GM19328 (cell line): Measurements from ENCODE around the gene TGFBR1.

Experiments used
- ATAC-seq: cut with Tn5 transposase; IDR thresholded peaks from one replicate; pipeline ENCODE4 v1.9.1; 2021; ENCODE audit warnings: mild to moderate bottlenecking, moderate library complexity; ENCODE audit not compliant: unreplicated experiment

The TGFBR1 gene

DNA sequence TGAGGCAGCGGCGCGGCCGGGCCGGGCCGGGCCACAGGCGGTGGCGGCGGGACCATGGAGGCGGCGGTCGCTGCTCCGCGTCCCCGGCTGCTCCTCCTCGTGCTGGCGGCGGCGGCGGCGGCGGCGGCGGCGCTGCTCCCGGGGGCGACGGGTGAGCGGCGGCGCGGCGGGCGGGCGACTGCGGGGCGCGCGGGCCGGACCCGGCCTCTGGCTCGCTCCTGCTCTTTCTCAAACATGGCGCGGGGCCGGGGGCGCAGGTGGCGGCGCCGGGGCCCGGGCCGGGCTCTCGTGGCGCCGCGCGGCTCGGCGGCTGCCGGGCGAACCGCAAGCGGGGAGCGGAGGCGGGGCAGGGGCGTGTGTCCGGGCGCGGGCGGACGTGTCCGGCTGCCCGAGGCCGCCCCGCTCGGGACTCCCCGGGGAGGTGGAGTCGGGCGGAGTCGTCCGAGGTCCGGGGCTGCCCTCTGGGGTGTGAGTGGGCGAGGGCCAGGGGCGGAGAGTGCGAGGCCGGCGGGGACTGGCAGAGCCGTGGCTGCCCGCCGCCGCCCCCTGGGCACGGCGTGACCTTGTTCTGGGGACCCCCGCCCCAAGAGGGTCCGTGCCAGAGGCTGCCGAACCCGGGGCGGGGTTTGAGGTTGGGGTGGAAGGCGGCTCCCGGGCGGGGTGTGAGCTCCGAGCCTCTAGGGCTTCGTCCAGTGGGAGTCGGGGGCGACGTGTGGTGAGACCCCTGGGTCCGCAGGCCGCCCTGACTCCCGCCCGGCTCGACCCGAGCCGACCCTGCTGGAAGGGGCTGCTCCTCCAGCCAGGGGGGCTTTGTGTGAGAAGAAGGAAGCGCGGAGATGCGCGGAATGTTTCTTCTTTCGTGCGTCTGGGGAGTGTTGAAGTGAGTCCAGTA, 485 bp downstream of the TGFBR1 start:
- ATAC-seq: peak; percentile 40

- no peak for ATAC-seq
These were observed 1.1 kb downstream of the TGFBR1 start for GRCh38 chr9:99106044-99106375.

GRCh38 chr9:99107421-99107820, 2.5 kb downstream of the TGFBR1 start:
- ATAC-seq: no peak

- no peak for ATAC-seq
These were observed 3.2 kb downstream of the TGFBR1 start for GRCh38 chr9:99108131-99108530.

GRCh38 chr9:99109522-99109921, 4.6 kb downstream of the TGFBR1 start:
- ATAC-seq: no peak

DNA sequence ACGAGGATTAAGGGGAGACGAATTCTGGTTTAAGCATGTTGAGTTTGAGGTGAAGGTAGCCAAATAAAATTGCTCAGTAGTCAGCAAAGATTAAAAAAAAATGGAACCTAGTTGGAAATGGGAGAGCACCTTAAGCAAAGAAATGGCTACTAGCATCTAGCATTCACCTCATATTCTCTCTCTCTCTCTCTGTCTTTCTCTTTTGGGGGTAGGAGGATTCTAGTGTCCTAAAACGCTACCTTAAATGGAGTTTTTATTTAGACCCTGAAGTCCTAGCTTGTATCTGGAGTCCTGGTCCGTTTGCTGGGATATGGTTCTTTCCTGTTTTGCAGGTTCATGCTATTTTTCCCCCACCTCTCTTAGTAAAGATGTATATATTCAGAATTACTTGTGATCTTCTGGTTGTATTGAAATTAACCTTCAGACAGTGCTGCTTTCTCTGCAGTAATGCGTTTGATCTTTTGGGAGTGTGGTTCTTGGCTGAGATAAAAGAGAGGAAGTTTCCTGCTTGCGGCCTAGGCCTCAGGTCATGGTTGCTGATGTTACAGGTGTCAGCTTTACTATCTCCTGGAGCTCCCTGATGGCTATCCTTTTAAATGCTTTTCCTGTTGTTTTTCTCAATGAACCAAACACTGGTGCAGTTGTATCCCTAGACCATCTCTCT, 8.0 kb downstream of the TGFBR1 start:
- no peak for ATAC-seq

DNA sequence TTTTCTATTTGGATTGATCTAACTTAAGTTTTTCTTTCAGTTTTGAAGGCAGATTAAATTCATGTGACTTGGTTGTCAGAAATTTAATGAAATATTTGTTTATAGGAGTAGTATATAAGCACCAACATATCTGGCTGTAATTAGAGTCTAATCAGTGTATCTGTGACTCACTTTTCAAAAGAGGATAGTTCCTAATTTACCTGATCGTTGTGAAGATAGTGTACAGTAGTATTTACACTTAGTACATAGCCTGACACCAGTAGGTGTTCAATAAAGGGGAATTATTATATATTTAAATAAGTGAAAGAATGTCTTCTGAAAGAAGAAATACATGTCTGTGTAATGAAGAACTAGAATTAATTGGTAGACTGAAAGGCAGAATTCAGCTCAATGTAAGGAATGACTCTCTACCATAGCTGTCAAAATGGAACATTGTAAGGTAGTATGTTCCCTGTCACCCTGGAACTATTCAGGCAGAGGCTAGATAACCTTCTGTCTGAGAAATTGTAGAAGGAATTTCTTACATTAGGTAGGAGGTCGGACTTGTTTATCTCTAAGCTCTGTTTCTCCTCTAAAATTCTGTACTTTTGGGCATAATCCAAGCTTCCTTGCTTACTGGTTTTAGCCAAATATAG, 8.6 kb downstream of the TGFBR1 start:
- ATAC-seq: no peak

DNA sequence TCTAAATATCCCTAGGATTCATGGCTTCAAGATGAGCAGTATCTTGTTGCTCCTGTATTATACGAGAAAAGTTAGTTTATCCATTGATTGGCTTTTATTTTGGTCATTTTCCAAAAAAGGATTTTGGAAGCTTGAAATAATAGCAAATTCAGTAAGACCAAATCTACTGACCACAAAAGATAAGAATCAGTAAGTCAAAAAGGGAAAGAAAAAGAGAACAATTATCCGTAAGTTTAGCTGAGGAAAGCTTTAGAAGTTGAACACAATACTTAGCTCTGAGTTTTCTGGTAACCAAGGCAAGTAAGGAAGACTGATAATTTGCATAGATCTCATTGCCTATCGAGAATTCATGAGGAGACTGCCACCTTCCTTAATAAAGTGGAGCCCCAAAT, 9.1 kb downstream of the TGFBR1 start:
- ATAC-seq: no peak

GRCh38 chr9:99114846-99115500, 10.1 kb downstream of the TGFBR1 start:
- ATAC-seq: no peak

DNA sequence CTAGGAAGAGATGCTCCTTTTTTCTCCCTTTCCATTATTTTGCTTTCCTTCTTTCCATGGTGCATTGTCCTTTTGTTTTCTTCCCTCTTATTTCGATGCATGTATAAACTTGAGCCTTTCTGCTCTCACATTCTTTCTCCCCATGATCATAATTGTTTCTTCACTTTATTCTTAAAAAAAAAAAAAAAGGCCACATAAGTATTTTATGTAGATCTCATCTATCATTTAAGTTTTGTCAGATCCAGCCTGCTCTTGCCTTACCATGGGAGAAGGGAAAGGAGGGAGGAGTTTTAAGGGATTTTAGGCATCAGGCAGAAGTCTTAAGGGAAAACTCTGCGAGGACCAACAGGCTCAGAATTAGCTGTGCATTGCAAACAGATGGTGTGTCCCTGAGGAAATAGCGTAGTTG, 11.1 kb downstream of the TGFBR1 start:
- no peak for ATAC-seq

- ATAC-seq: peak; percentile 98
These were observed 14.0 kb downstream of the TGFBR1 start for GRCh38 chr9:99118782-99119466.

DNA sequence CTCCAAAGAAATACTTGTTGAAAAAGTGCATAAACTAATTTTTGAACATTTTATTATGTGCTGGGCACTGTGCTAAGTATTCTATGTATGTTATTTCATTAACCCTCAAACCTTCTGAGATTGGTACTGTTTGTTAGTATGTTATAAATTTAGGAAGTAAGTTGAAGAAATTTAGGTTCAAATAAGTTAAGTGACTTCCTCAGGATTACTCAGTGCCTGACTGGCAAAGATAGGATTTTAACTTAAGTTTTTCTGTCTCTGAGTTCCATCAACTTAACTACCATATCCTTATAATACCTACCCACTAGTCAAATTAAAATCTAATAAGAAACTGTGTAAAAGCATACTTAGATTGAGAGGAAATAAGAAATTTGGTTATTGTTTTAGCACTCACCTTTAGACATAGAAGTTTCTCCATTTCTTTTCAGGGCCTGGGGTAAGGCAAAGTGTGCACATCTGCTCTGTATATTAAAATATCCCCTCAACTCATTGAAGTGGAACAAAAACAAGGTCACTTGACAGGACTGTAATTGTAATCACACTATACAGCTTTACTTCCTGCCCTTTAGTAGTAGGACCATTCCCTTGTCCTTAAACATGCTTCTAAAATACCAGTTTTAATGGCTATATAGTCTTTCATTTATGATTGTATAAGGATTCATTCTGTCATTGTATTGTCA, 15.2 kb downstream of the TGFBR1 start:
- no peak for ATAC-seq

GRCh38 chr9:99121604-99122003, 16.7 kb downstream of the TGFBR1 start:
- ATAC-seq: no peak

GRCh38 chr9:99124534-99125255, 19.8 kb downstream of the TGFBR1 start:
- no peak for ATAC-seq

DNA sequence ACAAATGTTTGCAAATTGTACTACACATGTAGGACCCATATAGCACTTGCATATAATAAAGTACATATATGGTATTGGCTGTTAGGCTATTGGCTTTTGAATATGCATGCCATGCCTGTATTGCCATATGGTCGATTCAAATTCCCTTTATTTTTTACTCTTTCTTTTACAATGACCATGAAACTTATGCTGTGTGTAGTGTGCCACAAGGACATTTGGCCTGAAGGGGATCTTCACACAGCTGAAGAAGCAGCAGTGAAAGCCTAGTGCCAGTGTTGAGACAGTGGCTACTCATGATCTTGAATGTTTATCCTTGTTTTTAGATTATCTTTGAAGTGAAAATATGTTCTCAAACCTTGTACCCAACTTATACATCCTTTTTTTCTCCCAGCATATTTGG, 20.5 kb downstream of the TGFBR1 start:
- ATAC-seq: no peak

GRCh38 chr9:99126312-99126711, 21.4 kb downstream of the TGFBR1 start:
- ATAC-seq: no peak

GRCh38 chr9:99127356-99128132, 22.6 kb downstream of the TGFBR1 start:
- ATAC-seq: no peak

DNA sequence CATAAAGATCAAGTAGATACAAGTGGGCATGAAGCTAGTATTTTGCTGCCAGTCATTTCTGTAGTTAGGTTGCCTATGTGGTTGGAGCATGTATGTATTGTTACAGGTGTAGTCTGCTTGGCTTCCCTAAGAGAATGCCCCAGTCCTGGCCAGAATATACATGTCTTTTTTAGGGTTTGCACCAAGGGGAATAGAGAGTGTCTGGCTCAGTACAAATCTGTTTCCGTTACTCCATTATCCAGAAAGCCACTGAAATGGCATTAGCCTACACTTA, 23.2 kb downstream of the TGFBR1 start:
- no peak for ATAC-seq

DNA sequence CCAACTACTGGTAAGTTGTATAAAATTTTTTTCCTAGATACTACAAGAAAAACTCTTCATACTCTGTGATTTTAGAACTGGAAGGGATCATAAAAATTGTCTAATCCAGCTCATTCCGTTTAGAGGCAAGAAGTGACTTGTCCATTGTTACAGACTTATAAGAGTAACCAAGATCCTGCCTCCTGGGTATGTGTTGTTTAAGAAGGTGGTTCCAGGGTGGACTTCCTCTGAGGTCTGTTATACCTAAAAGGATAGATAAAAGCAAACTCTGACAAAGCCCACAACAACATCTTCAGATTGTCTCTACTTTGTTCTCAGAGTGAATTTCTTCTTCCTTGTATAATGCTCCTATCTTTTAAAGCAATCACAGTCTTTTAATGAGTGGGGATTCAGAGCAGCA, 24.2 kb downstream of the TGFBR1 start:
- no peak for ATAC-seq
